AG09319 (cell line): ENCODE results near the gene KIF26B.

Experiments
- DNase-seq: peaks from one replicate; pipeline ENCODE4 v3.0.0-alpha.2; 2010; ENCODE audit warnings: low read depth; ENCODE audit errors: extremely low read depth
- CTCF ChIP-seq: IDR thresholded peaks from 2 replicates; pipeline ENCODE4 v1.5.1; 2011; ENCODE audit warnings: low read depth, mild to moderate bottlenecking, inconsistent platforms, low read length, moderate library complexity

KIF26B gene

GRCh38 chr1:245622332-245623014 lies 467.7 kb downstream of the KIF26B start:
- no peak for TF ChIP-seq CTCF
- DNase-seq = no peak

GRCh38 chr1:245641384-245641783 lies 486.6 kb downstream of the KIF26B start:
- DNase-seq = no peak
- TF ChIP-seq CTCF = no peak

- DNase-seq = no peak
- TF ChIP-seq CTCF = no peak
Measured at GRCh38 chr1:245645406-245645805, 490.6 kb downstream of the KIF26B start.

GRCh38 chr1:245645894-245646293 lies 491.1 kb downstream of the KIF26B start:
- DNase-seq = no peak
- no peak for TF ChIP-seq CTCF

- no peak for TF ChIP-seq CTCF
- DNase-seq = no peak
Measured at GRCh38 chr1:245648749-245649522, 494.2 kb downstream of the KIF26B start.

- TF ChIP-seq CTCF = no peak
- no peak for DNase-seq
Measured at GRCh38 chr1:245649666-245650065, 494.9 kb downstream of the KIF26B start.

- no peak for TF ChIP-seq CTCF
- DNase-seq = no peak
Measured at GRCh38 chr1:245650441-245650960, 495.7 kb downstream of the KIF26B start.
